ENCODE measurements around the gene CTDP1. TPM values are rescaled to one million over a fixed set of nuclear protein-coding genes. Genes with fewer than 3 reads are reported as not detected.

Gene CTDP1
- total RNA-seq, 1 donor from 2014 or later = 18.4 TPM

DNA sequence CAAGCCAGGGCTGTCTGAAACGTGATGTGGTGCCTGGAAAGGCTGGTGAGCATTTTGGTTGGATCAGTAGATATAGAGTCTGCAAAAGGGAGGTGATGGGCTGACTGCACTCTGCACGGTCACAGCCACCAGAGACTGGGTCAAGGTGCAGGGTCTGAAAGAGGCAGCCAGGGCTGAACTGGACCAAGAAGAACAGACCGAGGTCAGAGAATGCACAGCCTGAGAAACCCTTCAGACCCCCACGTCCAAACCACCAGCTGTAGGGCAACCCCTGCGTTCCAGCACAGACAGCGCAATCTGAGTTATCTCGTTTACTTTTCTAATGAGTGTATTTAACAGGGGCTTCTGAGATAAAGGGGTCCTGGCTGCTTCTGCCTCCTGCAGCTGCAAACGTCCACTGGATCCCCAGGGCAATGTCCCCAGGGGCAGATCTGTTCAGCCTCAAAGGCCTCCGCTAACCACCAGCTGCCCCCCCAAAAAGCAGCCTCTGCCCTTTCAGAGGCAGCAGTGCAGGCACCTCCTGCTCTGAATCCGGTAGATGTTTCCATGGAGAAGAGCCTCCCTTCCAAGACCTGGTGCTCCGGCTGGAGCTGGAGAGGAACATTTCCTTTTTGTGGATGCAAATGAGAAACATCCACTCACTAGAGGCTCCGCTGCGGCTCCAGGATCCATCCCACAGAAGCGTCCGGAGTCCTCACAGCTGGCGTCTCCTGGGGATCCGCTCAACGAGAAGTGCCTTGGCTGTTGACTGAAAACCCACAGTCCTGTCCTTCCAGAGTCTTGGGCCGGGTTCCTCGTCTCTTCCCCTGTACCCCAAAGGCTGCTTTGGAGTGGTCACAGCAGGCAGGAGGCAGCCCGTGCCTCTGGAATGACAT, 117.2 kb downstream of the CTDP1 start:
- peak; percentile 90 for DNase-seq

DNA sequence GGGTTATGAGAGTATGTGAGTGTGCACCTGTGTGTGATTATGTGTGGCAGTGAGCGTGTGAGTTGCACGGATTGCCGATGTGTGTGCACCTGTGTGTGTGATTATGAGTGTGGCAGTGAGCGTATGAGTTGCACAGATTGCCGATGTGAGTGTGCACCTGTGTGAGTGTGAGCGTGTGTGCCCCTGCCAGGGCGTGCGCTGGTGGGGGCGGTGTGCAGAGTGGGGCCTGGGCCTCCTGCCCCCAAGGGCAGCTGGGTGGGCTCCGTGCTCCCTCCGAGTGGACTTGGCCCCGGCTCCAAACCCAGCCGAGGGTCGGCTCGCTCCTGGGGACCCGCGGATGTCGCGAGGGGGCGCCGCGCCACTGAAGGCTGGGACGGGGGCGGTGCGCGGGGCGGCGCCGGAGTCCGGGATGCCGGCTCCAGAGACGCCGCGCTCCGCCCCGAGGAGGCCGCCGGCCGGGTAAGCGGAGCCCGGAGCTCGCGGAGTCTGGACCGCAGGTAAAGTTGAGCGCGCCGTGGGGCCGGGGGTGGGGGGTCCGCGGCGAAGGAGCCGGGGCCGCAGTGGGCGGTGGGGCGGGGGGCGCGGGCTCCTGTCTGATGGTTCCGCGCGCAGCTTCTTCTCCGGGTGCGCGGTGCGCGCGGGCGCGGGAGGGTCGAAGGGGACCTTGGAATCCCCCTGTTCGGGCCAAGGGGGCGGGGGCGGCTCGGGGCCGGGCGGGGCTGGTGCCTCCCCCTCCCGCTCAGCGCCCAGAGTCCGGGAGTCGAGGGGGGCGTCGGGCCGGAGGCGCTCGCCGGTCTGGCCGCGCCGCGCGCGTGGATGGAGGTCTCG, 118.1 kb downstream of the CTDP1 start, which contains the start of gene KCNG2:
Gene KCNG2 (plus strand): TSS at position 421 of the 828 bp plus-strand sequence. CDS start 65,730 bp downstream, outside the sequence.
- DNase-seq = peak; percentile 82

DNA sequence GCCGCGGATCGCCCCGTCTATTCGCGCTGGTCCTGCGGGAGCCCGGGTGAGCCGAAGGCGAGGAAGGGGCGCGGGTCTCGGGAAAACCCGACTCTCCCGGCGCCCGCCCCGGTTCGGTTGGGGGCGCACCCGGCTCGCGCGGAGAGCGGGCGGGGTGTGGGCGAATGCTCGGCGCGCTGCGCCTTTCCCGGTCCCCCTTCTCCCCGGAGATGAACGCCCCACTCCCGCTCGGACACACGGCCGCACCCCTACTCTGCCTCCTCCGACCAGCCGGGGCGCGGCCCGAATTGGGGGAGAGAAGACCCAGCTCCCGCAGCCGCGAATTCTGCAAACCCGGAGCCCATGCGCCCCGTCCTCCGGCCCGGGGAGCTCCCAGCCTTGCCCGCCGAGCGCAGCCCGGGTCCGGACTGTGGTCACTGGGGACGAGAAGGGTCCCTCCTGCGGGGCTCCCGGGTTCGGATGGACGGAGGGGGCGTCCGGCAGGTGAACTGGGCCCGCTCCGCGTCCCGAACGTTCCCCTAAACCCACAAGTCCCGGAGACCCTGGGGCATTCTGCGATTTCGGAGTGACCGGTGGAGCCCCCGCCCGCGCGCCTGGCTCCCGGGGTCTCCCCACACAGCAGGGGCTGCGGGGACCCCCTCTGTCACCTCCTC, 118.9 kb downstream of the CTDP1 start:
- DNase-seq = no peak

- peak; percentile 60 for DNase-seq
These were observed 119.4 kb downstream of the CTDP1 start for GRCh38 chr18:79798999-79799370.

- DNase-seq = no peak
These were observed 120.2 kb downstream of the CTDP1 start for GRCh38 chr18:79799619-79800370.

DNA sequence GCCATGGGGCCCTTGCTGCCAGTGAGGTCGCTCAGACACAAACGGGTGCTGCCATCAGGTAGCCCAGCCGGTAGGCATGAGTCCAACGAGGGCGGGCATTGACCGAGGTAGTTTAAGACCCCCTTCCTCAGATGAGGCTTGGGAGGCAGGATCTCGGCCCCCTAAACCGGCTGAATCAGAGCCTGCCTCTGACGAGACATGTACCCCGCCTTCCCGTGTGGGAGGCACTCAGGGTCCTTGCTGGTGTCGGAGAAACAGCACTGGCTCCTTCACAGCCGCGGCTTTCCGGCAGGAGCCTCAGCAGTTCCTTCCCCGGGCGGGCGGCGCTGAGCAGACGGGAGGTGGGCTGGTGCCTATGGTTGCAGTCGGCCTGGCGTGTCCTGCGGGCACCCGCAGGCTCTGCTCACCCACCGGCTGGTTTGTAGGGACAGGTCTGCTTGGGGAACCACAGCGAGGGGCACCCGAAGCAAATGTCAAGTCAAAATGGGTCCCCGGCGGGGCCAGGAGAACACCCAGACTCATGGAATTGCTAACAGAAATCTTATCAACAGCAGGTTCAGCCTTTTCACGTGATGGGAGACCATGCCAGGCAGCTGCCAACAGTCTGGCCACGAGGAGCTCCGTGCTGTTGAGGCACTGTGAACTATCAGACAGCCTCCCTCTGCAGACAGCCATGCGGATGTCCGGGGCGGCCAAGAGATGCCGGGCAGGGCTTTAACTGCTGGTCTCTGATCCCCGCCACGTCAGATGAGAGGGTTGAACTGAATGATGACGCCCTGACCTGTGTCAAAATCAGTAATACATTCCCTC, 121.0 kb downstream of the CTDP1 start:
- DNase-seq = no peak

DNA sequence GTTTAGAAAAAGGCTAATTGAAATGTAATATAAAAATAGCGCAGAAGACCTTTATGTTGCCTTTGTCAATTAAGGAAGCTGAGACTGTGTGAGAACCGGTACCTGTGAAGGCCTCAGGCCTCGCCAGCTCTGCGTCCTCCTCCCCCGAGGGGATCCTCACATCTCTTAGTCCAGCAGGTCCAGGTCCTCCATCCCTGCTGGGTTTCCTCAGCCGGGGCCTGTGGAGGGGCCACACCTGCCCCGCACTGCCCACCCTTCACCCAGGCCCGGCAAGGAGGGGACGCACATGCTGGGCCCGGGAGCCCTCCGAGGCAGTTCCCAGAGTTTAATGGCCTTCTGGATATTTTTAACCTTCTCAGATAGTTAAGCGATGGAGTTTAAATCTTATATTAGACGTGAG, 121.6 kb downstream of the CTDP1 start:
- DNase-seq = no peak

DNA sequence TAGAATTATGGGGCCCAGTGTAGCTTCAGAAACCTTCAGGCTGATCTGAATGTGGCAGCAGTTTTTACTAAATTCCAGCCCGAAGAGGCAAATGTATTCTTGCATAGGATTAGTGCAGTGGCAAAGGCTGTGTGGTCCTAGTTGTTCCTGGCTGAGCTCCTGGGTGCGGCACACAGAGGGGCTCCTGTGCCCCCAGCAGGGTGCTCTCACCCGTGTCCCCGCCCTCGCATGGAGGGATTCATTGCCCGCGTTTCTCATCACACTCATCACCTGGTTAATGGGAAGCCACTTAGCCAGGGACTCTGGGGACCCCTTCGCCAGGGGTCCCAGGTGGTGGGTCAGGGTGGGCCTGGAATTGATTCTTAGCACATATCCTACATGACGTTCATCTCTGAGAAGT, 122.0 kb downstream of the CTDP1 start:
- no peak for DNase-seq

- no peak for DNase-seq
These were observed 122.7 kb downstream of the CTDP1 start for GRCh38 chr18:79802298-79802697.

- no peak for DNase-seq
These were observed 124.0 kb downstream of the CTDP1 start for GRCh38 chr18:79803611-79804051.

Other genes starting within 250 kb of the CTDP1 start
- gene KCNG2, start 118.1 kb downstream of the CTDP1 start, total RNA-seq = not detected